Spleen (tissue), 7 donors: ENCODE results near the gene TAX1BP3.

Experiments used
- CTCF ChIP-seq, 11 experiments: fragments of 200-600 bp in 7 of 11; fragments of 450-650 bp in 4 of 11; sonication (generic) in 4 of 11; IDR thresholded peaks in 8 of 11; conservative IDR thresholded peaks in 3 of 11; 1 replicate in 7 of 11; 2 replicates in 4 of 11; pipeline versions ENCODE4 v1.4.0 to v1.8.0; 2016 to 2021; ENCODE audit warnings: antibody characterized with exemption in 11 of 11, inconsistent platforms in 4 of 11, mild to moderate bottlenecking in 1 of 11
- POLR2A ChIP-seq, 3 donors: fragments of 450-650 bp; IDR thresholded peaks; one replicate each; pipeline ENCODE4 v1.5.1; 2017; ENCODE audit warnings: antibody characterized with exemption in 3 of 3, mild to moderate bottlenecking in 1 of 3
- POLR2AphosphoS5 ChIP-seq, 3 donors: sonication (generic); formaldehyde crosslinking; IDR thresholded peaks; one replicate each; pipeline ENCODE4 v1.5.1; 2017; ENCODE audit warnings: antibody characterized with exemption in 3 of 3
- donor health status: DM: no; HTN: no; CAD: no; lungs with moderate emphysema.
- donor health status: DM: no; HTN: no; CAD: no.
- donor health status: DM: no; HTN: no; CAD: no.

- TF ChIP-seq POLR2AphosphoS5 (IDR thresholded peaks at IDR 0.05) (peak in 2 of 3 donors; percentile 18 to 80), CTCF (IDR thresholded peaks at IDR 0.05 in 8 of 11, conservative IDR thresholded peaks at IDR 0.05 in 3 of 11) (no peak), POLR2A (IDR thresholded peaks at IDR 0.05) (no peak)
Observed at GRCh38 chr17:3679531-3680126, 11.3 kb upstream of the TAX1BP3 start.
